ENCODE data around the gene TBC1D5.
"Not testable (repeated sequence)": the region's sequence is repeated elsewhere in the genome, so short reads cannot be mapped to it uniquely, and the experiment has no call there.

The TBC1D5 gene

GRCh38 chr3:17726313-17726712 lies 16.1 kb downstream of the TBC1D5 start:
- WGBS: no CpG with 5 or more reads among the region's 1 CpG
- Histone ChIP-seq H2BK5ac (ENCODE audit: low read depth, low read length, poor library complexity, severe bottlenecking) (no peak overlapping the region), H3K79me1 (replicated peaks; ENCODE audit: low read length, poor library complexity, severe bottlenecking) (peaks cover 14% of the 10 kb centered on the region), H2BK120ac (ENCODE audit: low read depth, low read length) (no peak overlapping the region), H3K36me3 (ENCODE audit: control insufficient read depth in 1 of 2, insufficient read depth in 2 of 2, low read depth in 1 of 2, low read length in 2 of 2) (peaks cover 3 to 24% of the 10 kb centered on the region in 2 experiments), H3K9ac (ENCODE audit: low read length) (no peak overlapping the region), H2BK12ac (ENCODE audit: low read length in 2 of 2) (no peak overlapping the region), H3K23ac (ENCODE audit: low read length in 2 of 2) (no peak overlapping the region), H3K4ac (ENCODE audit: low read depth in 1 of 2, low read length in 2 of 2) (no peak overlapping the region), H3K4me2 (ENCODE audit: low read length, poor library complexity, severe bottlenecking) (no peak overlapping the region), H3K9me3 (ENCODE audit: control insufficient read depth, low read length) (peaks cover 16% of the 10 kb centered on the region), H3K27ac (ENCODE audit: low read length, poor library complexity, severe bottlenecking) (no peak overlapping the region), H3K4me3 (ENCODE audit: insufficient read depth in 1 of 2, low read depth in 1 of 2, low read length in 2 of 2) (no peak overlapping the region), H4K8ac (ENCODE audit: low read length) (no peak overlapping the region), H2BK15ac (ENCODE audit: low read depth, poor library complexity, severe bottlenecking) (no peak overlapping the region), H3K14ac (ENCODE audit: low read length in 2 of 2) (no peak overlapping the region), H4K91ac (ENCODE audit: low read length) (no peak overlapping the region), H3K4me1 (ENCODE audit: control insufficient read depth, insufficient read depth, low read depth, low read length) (no peaks in the 10 kb centered on the region), H2AFZ (ENCODE audit: low read depth, low read length) (no peak overlapping the region), H2AK5ac (ENCODE audit: low read length, severe bottlenecking) (no peak overlapping the region), H3K18ac (ENCODE audit: low read depth in 1 of 2, low read length in 2 of 2) (no peak overlapping the region), H3K27me3 (ENCODE audit: control insufficient read depth in 1 of 2, insufficient read depth in 1 of 2, low read length in 2 of 2) (no peaks in the 10 kb centered on the region)
- DNase-seq: no peak

GRCh38 chr3:17725844-17726243 lies 16.6 kb downstream of the TBC1D5 start:
- H3K18ac ChIP-seq (ENCODE audit: low read depth in 1 of 2, low read length in 2 of 2); H2BK12ac ChIP-seq (ENCODE audit: low read length in 2 of 2); H3K27ac ChIP-seq (ENCODE audit: low read length, poor library complexity, severe bottlenecking); H2BK5ac ChIP-seq (ENCODE audit: low read depth, low read length, poor library complexity, severe bottlenecking); H2AK5ac ChIP-seq (ENCODE audit: low read length, severe bottlenecking); DNase-seq; H2BK15ac ChIP-seq (ENCODE audit: low read depth, poor library complexity, severe bottlenecking); H3K27me3 ChIP-seq (ENCODE audit: control insufficient read depth in 1 of 2, insufficient read depth in 1 of 2, low read length in 2 of 2); H3K4me2 ChIP-seq (ENCODE audit: low read length, poor library complexity, severe bottlenecking); H3K23ac ChIP-seq (ENCODE audit: low read length in 2 of 2); H3K4ac ChIP-seq (ENCODE audit: low read depth in 1 of 2, low read length in 2 of 2); H3K9ac ChIP-seq (ENCODE audit: low read length); H3K4me3 ChIP-seq (ENCODE audit: insufficient read depth in 1 of 2, low read depth in 1 of 2, low read length in 2 of 2); H4K91ac ChIP-seq (ENCODE audit: low read length); H3K4me1 ChIP-seq (ENCODE audit: control insufficient read depth, insufficient read depth, low read depth, low read length); H4K8ac ChIP-seq (ENCODE audit: low read length); H2AFZ ChIP-seq (ENCODE audit: low read depth, low read length); H3K14ac ChIP-seq (ENCODE audit: low read length in 2 of 2); H2BK120ac ChIP-seq (ENCODE audit: low read depth, low read length): not testable (repeated sequence)
- H3K36me3 ChIP-seq (ENCODE audit: control insufficient read depth in 1 of 2, insufficient read depth in 2 of 2, low read depth in 1 of 2, low read length in 2 of 2): peaks cover 3 to 24% of the 10 kb centered on the region in 2 experiments
- 87% methylated on average over 1 of the region's 5 CpGs for WGBS
- peaks cover 15% of the 10 kb centered on the region for H3K79me1 ChIP-seq (replicated peaks; ENCODE audit: low read length, poor library complexity, severe bottlenecking)
- H3K9me3 ChIP-seq (ENCODE audit: control insufficient read depth, low read length): peaks cover 16% of the 10 kb centered on the region

GRCh38 chr3:17724948-17725347 lies 17.5 kb downstream of the TBC1D5 start:
- no peak overlapping the region for H3K9ac ChIP-seq (ENCODE audit: low read length)
- H3K27ac ChIP-seq (ENCODE audit: low read length, poor library complexity, severe bottlenecking): no peak overlapping the region
- H2BK5ac ChIP-seq (ENCODE audit: low read depth, low read length, poor library complexity, severe bottlenecking): no peak overlapping the region
- no peak overlapping the region for H2AFZ ChIP-seq (ENCODE audit: low read depth, low read length)
- no peak overlapping the region for H3K4me2 ChIP-seq (ENCODE audit: low read length, poor library complexity, severe bottlenecking)
- no peak overlapping the region for H3K18ac ChIP-seq (ENCODE audit: low read depth in 1 of 2, low read length in 2 of 2)
- no peak overlapping the region for H2BK15ac ChIP-seq (ENCODE audit: low read depth, poor library complexity, severe bottlenecking)
- H3K4me1 ChIP-seq (ENCODE audit: control insufficient read depth, insufficient read depth, low read depth, low read length): no peaks in the 10 kb centered on the region
- H3K9me3 ChIP-seq (ENCODE audit: control insufficient read depth, low read length): peaks cover 16% of the 10 kb centered on the region
- no peak overlapping the region for H3K23ac ChIP-seq (ENCODE audit: low read length in 2 of 2)
- WGBS: no CpG with 5 or more reads among the region's 1 CpG
- no peak overlapping the region for H4K8ac ChIP-seq (ENCODE audit: low read length)
- H2BK120ac ChIP-seq (ENCODE audit: low read depth, low read length): no peak overlapping the region
- no peak for DNase-seq
- H3K4ac ChIP-seq (ENCODE audit: low read depth in 1 of 2, low read length in 2 of 2): no peak overlapping the region
- H3K4me3 ChIP-seq (ENCODE audit: insufficient read depth in 1 of 2, low read depth in 1 of 2, low read length in 2 of 2): no peak overlapping the region
- H2AK5ac ChIP-seq (ENCODE audit: low read length, severe bottlenecking): no peak overlapping the region
- H3K14ac ChIP-seq (ENCODE audit: low read length in 2 of 2): no peak overlapping the region
- peaks cover 15% of the 10 kb centered on the region for H3K79me1 ChIP-seq (replicated peaks; ENCODE audit: low read length, poor library complexity, severe bottlenecking)
- H4K91ac ChIP-seq (ENCODE audit: low read length): no peak overlapping the region
- no peaks in the 10 kb centered on the region for H3K27me3 ChIP-seq (ENCODE audit: control insufficient read depth in 1 of 2, insufficient read depth in 1 of 2, low read length in 2 of 2)
- H3K36me3 ChIP-seq (ENCODE audit: control insufficient read depth in 1 of 2, insufficient read depth in 2 of 2, low read depth in 1 of 2, low read length in 2 of 2): peaks cover 3 to 24% of the 10 kb centered on the region in 2 experiments
- no peak overlapping the region for H2BK12ac ChIP-seq (ENCODE audit: low read length in 2 of 2)

- H2BK12ac ChIP-seq (ENCODE audit: low read length in 2 of 2): no peak overlapping the region
- WGBS: 100% methylated on average over 3 of the region's 3 CpGs
- no peak overlapping the region for H2BK120ac ChIP-seq (ENCODE audit: low read depth, low read length)
- no peak overlapping the region for H3K23ac ChIP-seq (ENCODE audit: low read length in 2 of 2)
- peaks cover 16% of the 10 kb centered on the region for H3K9me3 ChIP-seq (ENCODE audit: control insufficient read depth, low read length)
- H3K14ac ChIP-seq (ENCODE audit: low read length in 2 of 2): no peak overlapping the region
- no peak overlapping the region for H3K4ac ChIP-seq (ENCODE audit: low read depth in 1 of 2, low read length in 2 of 2)
- H3K18ac ChIP-seq (ENCODE audit: low read depth in 1 of 2, low read length in 2 of 2): no peak overlapping the region
- H4K91ac ChIP-seq (ENCODE audit: low read length): no peak overlapping the region
- H3K4me2 ChIP-seq (ENCODE audit: low read length, poor library complexity, severe bottlenecking): no peak overlapping the region
- H3K79me1 ChIP-seq (replicated peaks; ENCODE audit: low read length, poor library complexity, severe bottlenecking): peaks cover 12% of the 10 kb centered on the region
- no peak overlapping the region for H2AFZ ChIP-seq (ENCODE audit: low read depth, low read length)
- H2BK5ac ChIP-seq (ENCODE audit: low read depth, low read length, poor library complexity, severe bottlenecking): no peak overlapping the region
- no peak overlapping the region for H3K4me3 ChIP-seq (ENCODE audit: insufficient read depth in 1 of 2, low read depth in 1 of 2, low read length in 2 of 2)
- H2BK15ac ChIP-seq (ENCODE audit: low read depth, poor library complexity, severe bottlenecking): no peak overlapping the region
- H3K36me3 ChIP-seq (ENCODE audit: control insufficient read depth in 1 of 2, insufficient read depth in 2 of 2, low read depth in 1 of 2, low read length in 2 of 2): peaks cover 0 to 19% of the 10 kb centered on the region in 2 experiments
- H2AK5ac ChIP-seq (ENCODE audit: low read length, severe bottlenecking): no peak overlapping the region
- DNase-seq: no peak
- H3K9ac ChIP-seq (ENCODE audit: low read length): no peak overlapping the region
- no peak overlapping the region for H3K27ac ChIP-seq (ENCODE audit: low read length, poor library complexity, severe bottlenecking)
- H3K4me1 ChIP-seq (ENCODE audit: control insufficient read depth, insufficient read depth, low read depth, low read length): no peaks in the 10 kb centered on the region
- H4K8ac ChIP-seq (ENCODE audit: low read length): no peak overlapping the region
- no peaks in the 10 kb centered on the region for H3K27me3 ChIP-seq (ENCODE audit: control insufficient read depth in 1 of 2, insufficient read depth in 1 of 2, low read length in 2 of 2)
These were observed 18.3 kb downstream of the TBC1D5 start for GRCh38 chr3:17724122-17724521.

Measured in mesenchymal stem cell (in vitro differentiated cells and primary cell).